Measurements from ENCODE around the gene PRADC1.
"Not testable (repeated sequence)": the region's sequence is repeated elsewhere in the genome, so short reads cannot be mapped to it uniquely, and the experiment has no call there.

Gene PRADC1

DNA sequence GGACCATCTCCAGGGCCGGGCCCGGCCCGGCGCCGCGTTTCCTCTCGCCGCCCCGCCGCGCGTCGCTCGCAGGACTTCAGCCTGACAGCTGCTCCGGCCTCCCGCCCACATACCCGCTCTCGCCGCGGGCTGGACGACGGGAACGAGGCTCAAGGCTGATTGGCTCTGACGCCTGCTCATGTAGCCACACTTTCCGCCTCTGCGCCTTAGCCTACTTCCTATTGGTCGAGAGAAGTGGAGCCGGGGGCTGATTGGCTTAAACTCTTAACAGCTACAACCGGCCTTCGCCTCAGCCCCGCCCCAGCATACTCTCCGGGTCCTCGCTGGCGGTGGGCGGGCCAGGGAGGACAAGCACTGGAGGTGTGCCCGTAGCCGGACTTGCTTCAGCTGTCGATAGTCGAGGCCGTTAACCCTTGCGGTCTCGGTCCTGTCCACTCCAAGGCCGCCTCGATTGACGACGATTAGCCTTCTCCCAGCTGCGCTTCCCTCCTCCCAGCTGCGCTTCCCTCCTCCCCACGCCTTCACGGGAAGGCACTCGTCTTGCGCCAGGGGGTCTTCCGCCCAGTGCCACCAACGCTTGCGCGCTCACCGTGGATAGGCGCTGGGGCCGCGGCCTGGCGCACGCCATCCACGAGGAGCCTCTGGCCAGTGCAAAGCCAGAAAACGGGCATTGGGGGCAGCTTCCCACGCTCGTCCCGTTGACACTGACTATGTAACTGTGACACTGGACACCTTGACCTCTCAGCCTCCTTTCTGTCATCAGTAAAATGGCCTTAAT is at the start of gene PRADC1:
TSS of gene PRADC1 (minus strand) at position 86 of the 778 bp plus-strand sequence. CDS start at position 7, 79 bp downstream.
- peak; percentile 99 for DNase-seq

DNA sequence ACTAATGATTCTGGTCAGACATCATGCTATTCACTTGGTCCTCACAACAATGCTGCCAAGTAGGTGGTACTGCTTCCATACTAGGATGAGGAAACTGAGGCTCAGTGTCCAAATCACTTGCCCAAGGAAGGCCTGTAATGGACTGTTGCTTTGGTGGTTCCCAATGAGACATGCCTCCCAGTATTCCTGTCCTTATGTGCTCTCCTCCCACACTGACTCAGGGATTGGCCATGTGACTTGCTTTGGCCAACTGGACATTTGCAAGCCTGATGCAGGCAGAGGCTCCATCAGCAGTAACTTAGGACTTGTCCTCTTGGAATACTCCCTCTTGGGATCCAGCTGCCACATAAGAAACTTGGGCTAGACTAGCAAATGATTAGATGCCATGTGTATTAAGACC is 48.2 kb upstream of the PRADC1 start:
- no peak for DNase-seq

DNA sequence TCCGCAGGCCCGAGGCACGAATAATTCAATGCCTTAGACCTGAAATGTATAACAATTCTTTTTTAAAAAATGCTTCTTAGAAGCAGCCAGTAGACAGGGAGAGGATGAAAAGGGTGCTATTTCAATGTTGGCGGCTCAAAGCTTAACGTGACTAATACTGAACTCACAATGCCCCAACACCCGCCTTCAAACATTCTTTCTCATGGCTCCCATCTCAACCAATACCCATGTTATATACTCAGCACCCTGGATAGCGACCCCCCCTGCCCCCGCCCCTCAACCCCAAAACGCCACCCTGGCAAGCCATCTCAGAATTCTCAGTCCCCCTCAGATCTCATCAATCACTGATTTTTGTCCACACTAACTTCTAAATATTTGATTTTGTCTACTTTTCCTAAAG is 46.8 kb upstream of the PRADC1 start:
- no peak for DNase-seq

GRCh38 chr2:73272270-73272669 is 39.2 kb upstream of the PRADC1 start:
- DNase-seq: no peak

DNA sequence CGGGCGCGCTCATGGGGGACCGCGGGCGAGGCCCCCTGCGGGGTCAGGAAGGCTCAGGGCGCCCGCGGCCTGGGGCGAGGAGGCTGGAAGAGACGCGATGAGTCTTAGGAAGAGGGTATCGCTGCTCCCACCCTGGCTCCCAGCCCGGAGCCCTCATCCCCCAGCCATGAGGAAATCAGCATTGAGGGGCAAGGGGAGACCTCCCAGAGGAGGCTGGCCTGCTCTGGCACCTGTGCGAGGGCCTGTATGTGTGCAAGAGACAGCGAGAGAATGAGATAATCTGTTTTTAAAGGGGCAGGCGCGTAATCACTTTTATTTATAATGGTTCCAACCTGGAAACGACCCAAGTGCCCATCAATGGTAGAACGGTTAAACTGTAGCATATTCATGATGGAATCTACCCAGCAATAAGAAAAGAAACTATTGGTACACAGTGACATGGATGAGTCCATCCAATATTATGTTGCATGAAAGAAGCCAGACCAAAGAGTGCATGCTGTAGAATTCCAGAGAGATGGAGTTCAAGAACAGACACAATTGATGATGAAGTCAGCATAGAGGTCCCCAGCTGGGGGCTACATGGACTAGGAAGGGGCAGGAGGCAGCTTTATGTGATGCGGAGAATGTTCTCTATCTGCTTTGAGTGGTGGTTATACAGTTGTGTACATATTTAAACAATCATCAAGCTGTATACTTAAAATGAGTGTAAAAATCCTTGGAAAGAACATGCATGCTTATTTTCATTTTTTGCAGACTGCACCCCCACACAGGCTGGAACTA is 36.8 kb upstream of the PRADC1 start:
- DNase-seq: no peak

- no peak for DNase-seq
These were observed 36.0 kb upstream of the PRADC1 start for GRCh38 chr2:73268830-73269685.

DNA sequence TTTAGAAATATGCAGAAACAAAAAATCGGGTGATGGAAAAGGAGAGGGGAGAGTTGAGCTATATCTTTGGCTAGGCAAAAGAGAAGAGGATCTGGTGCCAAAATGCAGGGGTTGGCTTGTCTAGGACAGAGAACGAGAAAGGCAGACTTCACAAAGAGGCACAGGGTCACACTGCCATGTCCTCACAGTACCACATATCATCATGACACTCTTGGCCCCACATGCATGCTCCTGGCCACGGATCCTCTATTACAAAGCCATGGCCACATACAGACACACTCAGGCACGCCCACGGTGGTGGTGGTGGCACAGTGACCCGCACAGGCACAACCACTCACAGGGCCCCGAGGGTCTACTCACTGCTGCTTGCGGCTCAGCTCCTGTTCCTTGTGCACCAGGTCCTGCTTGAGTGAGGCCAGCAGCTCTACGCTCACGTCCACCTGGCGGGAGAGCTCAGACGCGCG is 35.4 kb upstream of the PRADC1 start:
- no peak for DNase-seq

DNA sequence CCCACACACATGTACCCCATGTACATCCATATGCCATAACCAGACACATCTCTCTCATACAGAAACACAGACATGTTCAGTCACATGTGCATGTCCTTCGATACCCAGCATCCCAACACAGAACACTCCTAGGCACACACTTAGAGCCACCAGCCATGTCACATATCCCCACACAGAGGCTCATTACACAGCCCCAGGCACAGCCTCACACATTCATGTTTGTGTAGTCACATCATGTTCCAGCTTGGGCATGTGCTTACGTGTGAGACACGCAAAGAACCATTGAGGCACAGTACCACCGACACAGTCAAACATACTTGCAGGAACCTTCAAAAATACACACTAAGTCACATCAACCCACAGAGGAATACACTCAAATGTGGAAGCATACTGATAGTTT is 34.0 kb upstream of the PRADC1 start:
- no peak for DNase-seq

DNA sequence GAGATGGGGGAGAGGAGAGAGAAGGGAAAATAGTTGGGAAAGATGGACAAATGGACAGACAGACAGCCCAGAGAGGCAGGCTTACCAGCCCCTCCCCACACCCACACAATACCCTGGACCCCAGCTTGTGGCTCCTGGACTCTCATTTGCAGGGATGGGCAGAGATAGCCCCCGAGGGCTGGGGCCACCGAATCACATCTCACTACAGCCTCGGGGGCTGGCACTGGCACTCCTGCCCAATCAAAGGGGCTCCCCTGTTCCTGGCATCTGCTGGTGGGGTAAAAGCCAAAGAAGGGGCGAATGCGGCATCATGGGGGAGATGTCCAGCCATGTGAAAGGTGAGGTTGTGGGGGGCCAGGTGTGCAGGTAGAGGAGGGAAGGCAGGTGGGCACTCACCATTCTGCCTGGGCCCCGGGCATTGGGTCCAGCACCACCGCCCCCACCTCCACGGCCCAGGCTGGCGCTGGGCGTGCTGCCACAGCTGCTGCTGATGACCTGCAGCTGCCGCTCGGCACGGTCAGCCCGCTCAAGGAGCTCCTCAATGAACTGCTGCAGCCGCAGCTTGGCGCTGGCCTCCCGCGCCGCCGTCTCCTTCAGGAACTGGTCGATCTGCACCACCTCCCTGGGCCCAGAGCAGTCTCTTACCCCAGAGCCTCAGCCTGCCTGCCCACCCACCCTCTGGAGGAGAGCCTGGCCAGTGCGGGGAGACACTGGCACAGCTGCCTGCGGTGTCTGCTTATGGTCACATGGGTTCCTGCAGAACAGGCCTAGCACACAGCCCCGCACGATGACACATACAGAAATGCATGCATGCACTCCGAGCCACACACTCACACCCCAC is 33.2 kb upstream of the PRADC1 start:
- no peak for DNase-seq

DNA sequence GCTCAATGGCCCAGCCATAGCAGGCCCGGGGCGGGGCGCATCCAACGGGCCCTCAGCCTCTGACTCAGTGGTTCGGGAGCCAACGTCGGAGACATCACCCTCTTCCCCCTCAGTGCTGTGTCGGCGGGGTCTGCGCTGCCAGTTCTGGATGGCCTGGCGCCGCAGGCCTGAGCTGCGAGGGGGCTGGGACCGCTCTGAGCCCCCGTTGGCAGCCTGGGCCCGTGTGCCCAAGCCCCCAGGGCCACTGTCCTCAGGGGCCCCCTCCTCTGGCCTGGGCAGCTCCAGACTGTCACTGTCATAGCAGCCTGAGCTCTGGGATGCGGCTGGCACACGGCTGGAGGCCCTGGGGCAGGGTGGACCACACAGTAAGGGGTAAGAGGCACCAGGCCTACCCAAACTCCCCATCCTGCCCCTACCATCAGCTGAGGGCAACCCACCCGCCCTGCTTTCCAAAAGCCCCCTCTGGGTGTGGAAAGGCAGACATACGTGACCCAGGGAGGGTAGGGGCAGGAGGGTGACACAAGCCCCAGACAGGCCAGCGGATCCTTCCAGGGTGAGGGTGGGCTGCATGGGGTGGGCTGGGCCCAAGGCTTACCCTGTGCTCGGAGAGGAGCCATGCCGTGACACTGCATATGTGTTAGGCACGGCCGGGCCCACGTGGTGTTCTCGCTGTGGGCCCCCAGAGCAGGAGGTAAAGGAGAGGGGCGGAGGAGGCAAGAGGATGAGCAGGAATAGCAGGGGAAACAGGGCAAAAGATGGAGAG is 32.4 kb upstream of the PRADC1 start:
- DNase-seq: no peak

- no peak for DNase-seq
These were observed 31.7 kb upstream of the PRADC1 start for GRCh38 chr2:73264783-73265182.

DNA sequence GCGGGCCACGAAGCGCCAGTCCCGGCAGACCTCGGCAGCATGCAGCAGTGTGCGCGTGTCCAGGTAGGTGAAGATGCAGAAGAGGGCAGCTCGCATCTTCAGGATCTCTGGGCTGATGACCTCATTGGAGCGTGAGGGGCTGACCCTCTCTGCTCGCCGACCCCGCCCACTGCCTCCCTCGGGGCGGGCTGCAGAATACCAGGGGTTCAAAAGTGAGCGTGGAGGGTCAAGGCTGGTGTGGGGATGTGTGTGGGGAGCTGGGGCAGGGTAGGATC is 31.2 kb upstream of the PRADC1 start:
- no peak for DNase-seq

DNA sequence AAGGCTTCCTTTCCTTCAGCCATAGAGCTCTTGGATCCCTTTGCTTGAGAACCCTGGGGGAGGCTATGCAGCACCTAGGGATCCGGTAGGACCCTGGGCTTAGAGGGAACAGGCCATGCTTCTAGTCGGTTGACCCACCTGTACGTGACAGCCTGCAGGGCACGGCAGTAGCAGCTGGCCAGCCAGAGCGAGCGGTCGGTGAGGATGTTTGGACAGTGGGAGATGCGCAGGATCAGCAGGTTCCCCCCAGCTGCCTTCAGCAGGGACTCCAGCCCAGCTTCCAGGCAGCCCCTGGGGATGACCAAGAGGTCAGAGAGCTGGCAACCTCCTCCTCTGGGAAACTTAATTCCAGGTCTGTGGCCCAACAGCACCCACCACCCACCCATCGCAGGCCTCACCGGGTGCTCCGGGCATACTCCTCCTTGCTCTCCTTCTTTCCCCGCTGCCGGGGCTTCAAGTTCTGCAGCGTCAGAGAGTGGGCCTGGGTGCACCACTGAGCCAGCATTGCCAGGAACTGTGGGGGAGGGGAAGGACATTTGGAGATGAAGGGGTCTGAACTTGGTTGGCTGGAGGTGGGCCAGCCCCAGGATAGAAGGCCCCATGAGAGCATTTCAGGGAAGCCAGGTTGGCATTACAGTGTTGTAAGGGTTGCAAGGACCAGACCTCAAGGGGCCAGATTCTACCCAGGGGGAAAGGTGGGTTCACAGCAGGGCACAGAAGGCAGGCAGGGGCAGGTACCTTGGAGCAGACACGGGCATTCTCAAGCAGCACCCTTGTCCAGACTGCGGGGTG is 30.7 kb upstream of the PRADC1 start:
- no peak for DNase-seq

- DNase-seq: not testable (repeated sequence)
These were observed 29.8 kb upstream of the PRADC1 start for GRCh38 chr2:73262691-73263429.

- no peak for DNase-seq
These were observed 29.1 kb upstream of the PRADC1 start for GRCh38 chr2:73262108-73262651.

DNA sequence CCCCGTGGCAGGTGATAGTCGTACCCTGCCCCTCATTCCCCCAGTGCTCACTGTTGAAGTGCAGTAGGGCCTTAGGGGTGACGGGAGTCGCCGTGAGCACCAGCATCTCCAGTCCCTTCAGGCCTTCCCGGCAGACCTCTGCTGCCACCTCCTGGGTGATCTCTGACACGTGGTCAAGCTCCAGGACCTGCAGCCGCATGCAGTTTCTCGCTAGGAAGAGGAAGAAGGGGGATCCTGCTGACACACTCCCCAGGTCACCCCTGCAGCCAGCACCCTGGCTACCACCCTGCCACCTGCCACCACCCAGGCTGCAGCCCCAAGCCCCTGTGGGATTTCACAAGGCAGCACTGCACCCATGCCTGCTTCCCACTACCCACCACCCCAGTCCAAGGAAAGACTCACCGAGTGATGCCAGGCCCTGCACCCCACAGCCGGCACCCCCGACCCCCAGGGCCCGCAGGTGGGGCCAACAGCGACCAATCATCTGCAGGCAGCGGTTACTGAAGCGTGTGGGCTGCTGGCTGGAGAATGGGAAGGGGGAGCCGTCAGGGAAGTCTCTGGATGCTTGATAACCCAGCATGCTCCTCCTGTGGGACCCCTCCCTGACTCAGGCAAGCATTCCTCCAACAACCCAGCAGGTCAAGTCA is 27.4 kb upstream of the PRADC1 start:
- DNase-seq: peak in 1 of 2 experiments; percentile 23

DNA sequence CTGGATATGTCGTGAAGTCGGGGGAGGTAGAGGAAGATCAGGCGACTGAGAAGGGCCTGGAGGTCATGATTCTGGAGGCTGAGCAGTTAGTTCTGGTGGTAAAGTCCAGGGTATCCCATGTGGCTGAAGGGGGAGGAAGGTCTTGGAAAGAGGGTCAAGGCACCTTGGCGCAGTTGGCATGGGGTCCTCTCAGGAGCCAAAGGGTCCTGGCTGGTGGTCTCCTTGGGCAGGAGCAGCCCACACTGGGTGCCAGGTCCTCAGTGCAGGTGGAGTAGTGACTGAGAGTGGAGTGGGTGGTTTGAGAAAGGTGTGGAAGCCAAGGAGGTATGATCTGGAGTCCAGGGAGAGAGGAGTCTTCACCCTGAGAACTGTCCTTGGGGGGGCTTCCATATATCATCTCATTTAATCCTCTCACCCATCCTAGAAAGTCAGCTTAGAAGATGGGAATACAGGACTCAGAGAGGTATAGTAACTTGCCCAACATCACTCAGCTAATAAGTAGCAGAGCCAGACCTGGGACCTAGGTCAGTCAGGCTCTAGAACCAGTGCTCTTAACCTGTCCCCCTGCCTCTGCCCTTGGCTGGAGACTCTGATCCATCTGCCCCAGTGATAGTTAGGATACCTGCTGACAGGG is 26.8 kb upstream of the PRADC1 start:
- no peak for DNase-seq

DNA sequence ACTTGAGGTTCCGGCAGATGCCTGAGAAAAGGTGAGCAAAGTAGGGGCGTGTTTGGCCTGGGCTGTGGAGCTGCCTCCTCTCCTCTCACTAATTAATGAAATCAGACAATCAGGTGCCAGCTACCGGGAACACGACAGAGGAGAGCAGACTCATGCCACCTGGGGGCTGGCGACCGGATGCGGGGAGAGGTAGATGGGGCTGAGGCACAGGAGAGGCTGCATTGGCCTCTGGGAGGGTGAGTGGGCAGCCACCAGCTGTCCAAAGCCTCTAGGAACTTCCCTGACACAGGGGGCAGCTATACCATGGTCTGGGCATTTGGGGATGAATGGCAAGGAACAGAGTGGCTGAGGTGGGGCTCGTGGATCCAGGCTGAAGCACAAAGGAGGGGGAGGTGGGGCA is 26.2 kb upstream of the PRADC1 start:
- DNase-seq: no peak

DNA sequence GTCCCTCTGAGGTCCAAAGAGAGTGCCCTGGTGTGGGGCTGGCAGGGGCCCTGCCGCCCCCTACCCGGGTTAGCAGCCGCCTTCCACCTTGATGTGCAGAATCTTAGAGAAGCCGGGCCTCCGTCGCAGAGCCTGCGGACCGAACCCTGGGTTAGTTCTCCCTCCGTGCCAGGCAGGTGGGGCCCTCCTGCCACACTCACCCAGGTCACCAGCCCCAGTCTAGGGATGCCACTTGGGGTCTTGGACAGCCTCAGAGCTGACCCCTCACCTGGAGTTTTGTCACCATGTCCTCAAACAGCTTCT is 25.8 kb upstream of the PRADC1 start:
- no peak for DNase-seq
